Fibroblast of skin of left biceps (primary cell): ENCODE measurements around the gene SLIT3.
"Not testable (repeated sequence)": the region's sequence is repeated elsewhere in the genome, so short reads cannot be mapped to it uniquely, and the experiment has no call there.

Source experiments
- DNase-seq, 2 experiments: peaks; one replicate each; pipeline ENCODE4 v3.0.0-alpha.2; 2013; ENCODE audit warnings: low read depth in 2 of 2

SLIT3 gene

GRCh38 chr5:168649306-168649705, 651.6 kb downstream of the SLIT3 start:
- no peak for DNase-seq

GRCh38 chr5:168648576-168648975, 652.4 kb downstream of the SLIT3 start:
- no peak for DNase-seq

GRCh38 chr5:168648016-168648415, 652.9 kb downstream of the SLIT3 start:
- no peak for DNase-seq

- peak in 1 of 2 experiments; percentile 25 for DNase-seq
These were observed 653.9 kb downstream of the SLIT3 start for GRCh38 chr5:168647083-168647482.

GRCh38 chr5:168646335-168646734, 654.6 kb downstream of the SLIT3 start:
- DNase-seq: no peak

GRCh38 chr5:168645195-168645594, 655.7 kb downstream of the SLIT3 start:
- DNase-seq: no peak

GRCh38 chr5:168642019-168642418, 658.9 kb downstream of the SLIT3 start:
- no peak for DNase-seq

GRCh38 chr5:168638846-168639245, 662.1 kb downstream of the SLIT3 start:
- DNase-seq: not testable (repeated sequence)

- no peak for DNase-seq
These were observed 663.1 kb downstream of the SLIT3 start for GRCh38 chr5:168637793-168638192.

GRCh38 chr5:168637281-168637680, 663.7 kb downstream of the SLIT3 start:
- no peak for DNase-seq

GRCh38 chr5:168630958-168631357, 670.0 kb downstream of the SLIT3 start:
- DNase-seq: not testable (repeated sequence)

- DNase-seq: no peak
These were observed 676.0 kb downstream of the SLIT3 start for GRCh38 chr5:168624850-168625364.

GRCh38 chr5:168620807-168621206, 680.1 kb downstream of the SLIT3 start:
- no peak for DNase-seq

- no peak for DNase-seq
These were observed 686.3 kb downstream of the SLIT3 start for GRCh38 chr5:168614661-168615060.

- DNase-seq: no peak
These were observed 686.9 kb downstream of the SLIT3 start for GRCh38 chr5:168613996-168614395.

- no peak for DNase-seq
These were observed 687.5 kb downstream of the SLIT3 start for GRCh38 chr5:168613396-168613795.

GRCh38 chr5:168612996-168613395, 687.9 kb downstream of the SLIT3 start:
- no peak for DNase-seq

- no peak for DNase-seq
These were observed 688.8 kb downstream of the SLIT3 start for GRCh38 chr5:168612123-168612522.
